HG02571 (cell line): ENCODE results near the gene ZNF691.
"Not testable (repeated sequence)": the region's sequence is repeated elsewhere in the genome, so short reads cannot be mapped to it uniquely, and the experiment has no call there.

Source experiments
- ATAC-seq: cut with Tn5 transposase; IDR thresholded peaks from one replicate; pipeline ENCODE4 v1.9.1; 2021; ENCODE audit warnings: mild to moderate bottlenecking, moderate library complexity; ENCODE audit not compliant: unreplicated experiment

ZNF691 gene, protein sequence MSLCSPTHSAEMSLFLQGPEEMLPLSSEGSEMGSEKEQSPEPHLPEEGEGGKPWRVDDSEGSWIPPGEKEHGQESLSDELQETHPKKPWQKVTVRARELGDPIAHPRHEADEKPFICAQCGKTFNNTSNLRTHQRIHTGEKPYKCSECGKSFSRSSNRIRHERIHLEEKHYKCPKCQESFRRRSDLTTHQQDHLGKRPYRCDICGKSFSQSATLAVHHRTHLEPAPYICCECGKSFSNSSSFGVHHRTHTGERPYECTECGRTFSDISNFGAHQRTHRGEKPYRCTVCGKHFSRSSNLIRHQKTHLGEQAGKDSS

DNA sequence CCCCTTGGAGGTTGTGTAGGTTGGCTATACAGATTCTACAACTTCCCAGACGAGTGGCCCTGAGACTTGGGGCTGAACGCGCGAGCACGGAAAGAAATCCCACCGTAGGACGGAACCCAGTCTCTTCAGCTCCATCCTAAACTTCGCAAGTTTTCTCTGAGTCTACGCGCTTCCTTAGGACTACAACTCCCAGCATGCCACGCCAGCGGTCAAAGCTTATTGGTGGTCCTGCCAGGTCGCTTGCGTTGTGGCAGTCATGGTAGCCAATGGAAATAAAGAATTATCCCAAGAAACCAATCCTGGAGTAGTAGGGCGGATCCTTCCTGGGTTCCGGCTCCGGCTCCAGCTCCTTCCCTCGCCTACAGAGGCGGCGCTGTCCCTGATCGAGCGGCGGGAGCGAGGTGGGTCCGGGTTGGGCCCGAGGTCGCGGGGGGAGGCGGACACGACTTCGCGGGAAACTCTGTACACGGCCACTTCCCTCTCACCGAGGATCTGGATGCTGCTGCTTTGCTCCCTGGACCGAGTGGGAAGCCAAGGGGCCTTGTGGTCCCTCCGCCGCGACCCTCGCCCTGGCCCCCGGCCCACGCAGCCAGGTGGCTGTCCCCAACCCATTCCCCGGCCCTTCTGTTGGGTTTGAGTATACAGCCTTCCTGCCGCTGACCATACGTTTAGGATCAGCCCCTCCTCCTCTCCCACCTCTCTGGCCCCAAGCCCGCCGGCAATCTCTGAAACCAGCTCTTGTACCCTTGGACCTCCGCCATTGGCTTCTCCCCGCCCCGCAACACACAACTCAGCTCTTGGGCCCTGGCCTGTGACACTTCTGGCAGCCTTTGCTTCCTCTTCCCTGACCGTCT, at the start of gene ZNF691:
TSS of gene ZNF691 (plus strand) at position 357 of the 854 bp plus-strand sequence. CDS start 3,046 bp downstream, outside the sequence.
- ATAC-seq = peak; percentile 93

DNA sequence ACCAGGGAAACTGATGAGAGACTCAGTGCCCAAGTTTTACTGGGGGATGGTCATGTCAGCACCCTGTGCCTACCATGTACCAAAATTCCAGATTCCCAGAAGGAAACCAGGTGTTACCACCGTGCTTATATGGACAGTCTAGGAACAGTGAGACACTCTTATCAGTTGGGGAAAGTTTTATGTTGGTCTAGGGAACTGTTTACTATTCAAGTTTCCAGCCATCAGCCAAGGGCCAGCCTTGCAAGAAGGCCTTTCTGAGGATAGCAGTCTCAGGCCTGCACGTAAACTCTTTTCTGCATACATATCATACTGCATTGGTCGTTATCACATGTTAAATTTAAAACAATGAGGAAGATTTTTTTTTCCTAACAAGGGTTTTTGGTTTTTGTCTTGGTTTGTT, 49.0 kb upstream of the ZNF691 start:
- no peak for ATAC-seq

DNA sequence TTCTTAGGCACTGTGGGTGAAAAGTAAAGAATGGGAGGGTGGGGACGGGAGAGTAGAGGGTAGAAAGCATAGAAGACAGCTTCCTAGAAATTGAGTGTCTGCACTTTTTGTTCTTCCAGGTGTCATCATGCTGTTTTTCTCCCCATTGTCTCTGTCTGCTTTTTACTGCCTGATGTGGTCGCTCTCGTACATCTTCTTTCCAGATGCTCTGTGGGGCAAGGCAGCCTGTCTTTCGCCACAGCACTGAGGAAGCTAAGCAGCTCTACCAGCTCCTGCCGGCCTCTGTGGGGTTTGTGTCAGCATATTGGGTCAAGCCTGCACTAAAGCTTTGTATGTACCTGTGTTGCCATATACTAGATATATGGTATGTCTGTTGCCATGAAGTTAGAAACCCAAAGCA, 48.4 kb upstream of the ZNF691 start:
- no peak for ATAC-seq

DNA sequence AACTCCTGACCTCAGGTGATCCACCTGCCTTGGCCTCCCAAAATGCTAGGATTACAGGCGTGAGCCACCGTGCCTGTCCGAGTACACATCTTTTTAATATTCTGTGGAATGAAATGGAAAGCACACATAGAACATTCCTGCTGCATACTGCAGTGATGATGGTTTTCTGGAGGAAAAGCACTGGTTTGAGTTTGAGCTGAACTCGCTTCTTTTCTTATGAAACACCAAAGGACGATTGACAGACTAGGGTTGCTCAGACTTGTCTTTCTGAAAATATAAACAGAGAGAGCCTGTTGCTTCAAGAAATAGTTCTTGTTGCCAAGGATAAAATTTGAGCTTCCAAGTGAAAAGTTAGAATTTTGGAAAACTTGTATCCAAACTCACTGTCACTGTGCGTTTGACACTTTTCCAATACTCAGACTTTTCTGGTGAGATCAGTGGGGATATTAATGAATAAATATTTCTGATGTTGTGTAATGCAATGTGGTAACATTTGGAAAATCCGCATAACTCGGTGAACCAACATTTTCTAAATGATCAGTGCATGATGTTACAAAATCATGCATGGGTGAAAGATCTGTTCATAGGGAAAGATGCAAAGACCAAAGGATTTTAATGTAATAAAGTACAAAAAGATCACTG, 44.5 kb upstream of the ZNF691 start:
- ATAC-seq = no peak

DNA sequence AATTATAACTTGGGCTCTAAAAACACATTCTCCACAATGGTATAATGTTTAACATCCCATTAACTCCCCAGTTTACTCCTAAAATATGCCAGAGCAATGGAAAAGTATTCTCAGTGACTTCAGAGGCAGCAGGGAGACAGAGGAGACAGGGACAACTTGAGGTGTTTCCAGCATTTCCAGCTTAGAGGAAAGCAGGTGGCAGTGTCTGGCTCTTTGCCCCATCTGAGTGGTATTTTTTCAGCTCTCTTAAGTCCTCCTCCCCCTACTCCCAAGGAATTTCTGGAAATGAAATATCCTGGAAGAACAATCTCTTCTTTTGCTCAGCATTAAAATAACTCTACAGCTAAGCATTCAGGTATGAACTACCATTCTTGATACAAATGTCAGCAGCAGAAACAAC, 40.2 kb upstream of the ZNF691 start:
- no peak for ATAC-seq

DNA sequence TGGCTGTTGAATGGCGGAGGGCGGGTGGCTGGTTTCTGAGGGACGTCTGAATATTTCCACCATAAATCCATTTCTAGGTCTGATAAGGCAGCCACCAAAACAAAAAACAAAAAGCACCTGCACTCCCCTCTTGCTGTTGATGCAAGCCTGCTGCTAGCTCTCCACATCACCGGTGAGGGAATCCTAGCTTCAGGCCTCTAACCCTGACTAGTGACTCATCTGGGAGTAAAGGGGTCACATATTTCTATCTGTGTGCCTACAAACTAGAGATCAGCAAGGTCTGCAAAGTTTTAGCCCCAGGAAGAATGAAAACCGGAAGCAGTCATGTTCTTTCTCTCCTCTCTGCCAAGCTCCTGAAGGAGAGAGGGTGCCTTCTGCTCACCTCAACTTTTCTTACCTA, 39.8 kb upstream of the ZNF691 start:
- ATAC-seq = no peak

DNA sequence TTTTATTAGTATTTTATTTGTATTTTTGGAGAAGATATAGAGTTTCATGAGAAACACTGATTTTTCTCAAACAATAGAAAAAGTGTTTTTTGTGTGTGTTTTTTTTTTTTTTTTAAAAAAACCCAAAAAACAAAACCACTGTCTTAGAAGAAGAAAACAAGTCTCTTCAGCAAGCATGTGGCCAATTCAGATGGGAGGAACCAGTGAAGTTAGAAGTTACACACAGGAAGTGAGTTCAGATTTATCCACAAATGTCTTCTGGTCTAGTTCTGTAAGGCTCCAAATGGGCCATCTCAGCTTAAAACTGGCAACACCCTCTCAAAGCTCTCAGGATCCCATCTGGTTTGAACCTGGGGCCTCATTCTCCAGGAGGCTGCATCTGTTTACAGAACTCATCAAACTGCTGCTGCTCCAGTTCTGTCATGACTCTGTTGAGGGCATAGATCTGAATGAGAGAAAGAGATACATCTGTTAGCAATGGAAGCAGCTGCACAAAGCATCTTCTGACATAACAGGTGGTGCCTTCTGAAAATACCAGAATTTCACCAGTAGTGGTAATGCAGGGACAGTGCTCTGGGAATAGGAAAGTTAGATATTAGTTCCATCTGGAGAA, 39.3 kb upstream of the ZNF691 start:
- ATAC-seq = no peak

DNA sequence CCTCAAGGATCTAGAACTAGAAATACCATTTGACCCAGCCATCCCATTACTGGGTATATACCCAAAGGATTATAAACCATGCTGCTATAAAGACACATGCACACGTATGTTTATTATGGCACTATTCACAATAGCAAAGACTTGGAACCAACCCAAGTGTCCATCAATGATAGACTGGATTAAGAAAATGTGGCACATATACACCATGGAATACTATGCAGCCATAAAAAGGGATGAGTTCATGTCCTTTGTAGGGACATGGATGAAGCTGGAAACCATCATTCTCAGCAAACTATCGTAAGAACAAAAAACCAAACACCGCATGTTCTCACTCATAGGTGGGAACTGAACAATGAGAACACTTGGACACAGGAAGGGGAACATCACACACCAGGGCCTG, 31.6 kb upstream of the ZNF691 start:
- not testable (repeated sequence) for ATAC-seq

DNA sequence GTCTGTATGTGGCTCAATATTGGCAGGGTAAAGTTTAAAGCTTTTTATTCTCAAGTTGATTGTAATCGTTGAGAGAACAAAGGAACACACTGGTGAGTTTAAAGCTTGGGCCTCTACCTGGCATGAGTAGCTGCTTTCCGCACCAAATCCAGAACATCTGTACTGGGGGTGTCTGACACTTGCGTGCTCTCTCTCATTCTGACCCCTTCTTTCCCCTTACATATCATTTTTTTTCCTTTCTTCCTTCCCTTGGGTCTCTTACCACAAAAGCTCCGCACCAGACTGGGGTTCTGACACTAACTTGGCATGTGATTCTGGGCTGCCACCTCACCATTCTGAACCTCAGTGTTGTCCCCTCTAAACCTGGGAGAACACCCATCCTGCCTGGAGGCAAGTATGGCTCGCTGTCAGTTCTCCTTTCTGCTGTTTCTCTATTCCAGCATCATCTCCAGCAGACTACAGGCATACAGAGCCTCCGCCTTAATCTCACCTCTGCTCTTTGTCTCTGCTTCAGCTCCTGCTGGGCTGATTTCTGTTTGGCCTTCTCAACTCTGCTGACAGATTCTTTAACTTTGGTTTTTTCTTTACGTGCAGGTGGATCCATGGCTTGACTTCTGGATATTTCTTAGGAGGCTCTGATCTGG, 30.4 kb upstream of the ZNF691 start:
- ATAC-seq = no peak

DNA sequence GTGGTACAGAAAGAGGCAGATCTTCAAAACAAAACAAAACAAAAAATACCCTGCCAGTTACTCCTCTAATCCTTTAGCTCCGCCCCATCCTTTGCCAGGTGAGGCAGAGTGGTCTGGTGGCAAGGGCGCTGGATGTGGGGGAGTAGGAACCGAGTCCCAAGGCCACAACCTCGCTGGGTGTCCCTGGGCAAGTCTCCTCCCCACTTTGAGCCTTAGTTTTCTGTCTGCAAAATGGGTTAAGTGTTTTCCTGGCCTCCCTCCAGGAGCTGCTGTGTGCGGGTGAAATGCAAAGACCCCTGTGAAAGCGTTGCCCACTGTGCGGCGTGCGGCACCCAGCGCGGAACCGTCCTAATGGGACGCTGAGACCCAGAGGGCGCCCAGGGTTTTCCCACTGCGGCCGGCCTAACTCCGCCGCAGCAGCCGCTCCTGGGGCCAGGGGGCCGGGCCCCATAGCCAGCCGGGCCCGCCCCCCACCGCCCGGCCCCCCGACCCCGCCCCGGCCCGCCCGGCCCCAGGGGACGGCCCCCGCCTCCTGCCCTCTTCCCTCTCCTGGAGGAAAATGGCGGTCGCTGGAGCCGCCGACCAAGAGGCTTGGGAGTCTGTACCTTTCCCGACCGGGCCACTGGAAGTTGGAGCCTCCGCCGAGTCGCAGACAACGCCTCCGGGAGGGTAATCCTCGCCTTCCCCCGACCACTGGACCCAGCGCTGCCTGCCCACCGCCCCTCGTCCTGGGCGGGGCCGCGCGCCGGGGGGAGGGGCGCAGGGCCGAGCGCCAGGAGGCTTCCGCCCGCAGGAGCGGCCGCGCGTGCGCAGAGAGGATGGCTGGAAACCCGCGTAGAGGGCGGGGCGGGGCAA, 29.6 kb upstream of the ZNF691 start, which contains the start of the genes ERMAP and SVBP:
TSS of gene ERMAP (plus strand) at position 538 of the 855 bp plus-strand sequence. CDS start 13,327 bp downstream, outside the sequence.
TSS of gene SVBP (minus strand) at position 813 of the 855 bp plus-strand sequence. CDS start 853 bp downstream, outside the sequence.
- ATAC-seq = peak; percentile 80

DNA sequence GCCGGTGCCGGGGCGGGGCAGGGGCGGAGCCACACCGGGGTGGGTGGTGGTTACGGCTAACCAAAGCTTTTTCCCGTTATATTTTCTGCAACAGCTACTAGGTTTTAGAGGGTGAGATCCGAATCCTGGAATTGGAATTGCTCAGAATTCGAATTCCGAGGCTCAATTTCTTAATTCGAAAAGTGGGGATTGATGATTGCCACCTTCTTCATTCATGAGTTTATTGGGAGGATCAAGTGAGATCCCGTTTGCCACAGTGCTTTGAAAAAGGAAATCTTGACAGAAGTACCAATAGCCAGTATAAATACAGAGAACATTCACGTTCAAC, 29.0 kb upstream of the ZNF691 start:
- ATAC-seq = no peak

DNA sequence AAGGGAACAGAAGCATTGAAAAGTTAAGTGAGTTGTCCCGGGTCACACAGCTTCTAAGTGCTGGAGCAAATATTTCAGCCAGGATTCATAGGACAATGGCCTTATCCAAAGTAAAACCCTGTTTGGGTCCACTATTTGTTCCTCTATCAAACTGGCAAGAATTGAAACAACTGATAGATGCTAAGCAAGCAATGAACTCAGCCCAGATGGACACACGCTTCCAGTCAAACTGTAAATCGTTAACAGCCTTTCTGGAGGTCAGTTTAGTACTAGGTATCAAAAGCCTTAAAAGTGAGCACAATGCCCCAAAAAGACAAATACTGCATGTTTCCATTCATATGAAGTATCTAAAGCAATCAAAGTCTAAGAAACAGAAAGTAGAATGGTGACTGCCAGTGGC, 28.4 kb upstream of the ZNF691 start:
- ATAC-seq = no peak

DNA sequence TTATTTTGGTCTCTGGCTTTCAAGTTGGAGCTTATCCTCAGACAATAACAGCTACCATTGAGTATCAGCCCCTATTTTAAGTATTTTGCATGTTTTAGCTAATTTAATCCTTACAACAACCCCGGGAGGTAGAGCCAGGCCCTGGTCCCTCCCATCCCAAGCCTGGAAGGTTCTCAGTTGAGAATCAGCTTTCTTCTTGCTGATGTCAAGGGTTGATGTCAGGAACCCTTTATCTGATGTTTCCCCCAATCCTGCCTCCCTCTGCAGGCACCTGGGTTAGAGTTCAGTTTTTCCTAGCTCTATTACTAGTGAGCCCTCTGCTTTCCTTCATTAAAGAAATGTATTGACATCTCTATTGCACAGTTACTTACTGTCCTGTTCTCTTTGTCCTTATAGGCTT, 25.6 kb upstream of the ZNF691 start:
- no peak for ATAC-seq

DNA sequence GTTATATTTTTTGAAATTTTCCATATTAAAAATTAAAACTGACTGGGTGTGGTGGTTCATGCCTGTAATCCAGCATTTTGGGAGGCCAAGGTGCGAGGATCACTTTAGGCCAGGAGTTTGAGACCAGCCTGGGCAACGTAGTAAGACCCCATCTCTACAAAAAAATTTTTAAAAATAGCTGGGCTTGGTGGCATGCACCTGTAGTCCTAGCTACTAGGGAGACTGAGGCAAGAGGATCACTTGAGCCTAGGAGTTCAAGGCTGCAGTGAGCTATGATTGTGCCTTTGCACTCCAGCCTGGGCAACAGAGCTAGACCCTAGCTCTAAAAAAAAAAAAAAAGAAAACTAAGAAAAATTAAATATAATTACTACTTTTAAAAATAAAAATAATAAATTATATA, 24.7 kb upstream of the ZNF691 start:
- no peak for ATAC-seq

DNA sequence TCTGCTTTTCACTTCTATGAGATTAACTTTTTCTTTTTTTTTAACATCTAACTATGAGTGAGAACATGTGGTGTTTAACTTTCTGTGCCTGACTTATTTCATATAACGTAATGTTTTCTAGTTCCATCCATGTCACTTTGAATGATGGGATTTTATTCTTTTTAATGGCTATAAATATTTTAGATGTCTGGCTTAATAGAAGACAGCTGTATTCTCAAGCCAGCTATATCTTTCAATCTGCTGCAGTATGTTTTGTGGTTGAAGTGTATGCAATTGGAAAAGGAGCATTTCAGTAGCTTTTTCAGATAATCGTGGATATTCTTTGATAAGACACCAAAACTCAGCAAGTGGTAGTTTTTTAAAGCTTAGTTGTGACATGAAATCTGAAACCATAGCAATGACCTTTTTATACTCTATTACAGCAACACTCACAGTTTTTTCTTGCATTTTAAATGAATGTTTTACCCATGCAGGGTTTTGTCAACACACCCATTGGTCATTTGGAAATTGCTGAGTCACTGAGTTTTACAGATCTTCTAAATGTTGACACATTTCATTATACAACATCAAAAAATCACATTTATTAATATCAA, 23.5 kb upstream of the ZNF691 start:
- ATAC-seq = no peak

DNA sequence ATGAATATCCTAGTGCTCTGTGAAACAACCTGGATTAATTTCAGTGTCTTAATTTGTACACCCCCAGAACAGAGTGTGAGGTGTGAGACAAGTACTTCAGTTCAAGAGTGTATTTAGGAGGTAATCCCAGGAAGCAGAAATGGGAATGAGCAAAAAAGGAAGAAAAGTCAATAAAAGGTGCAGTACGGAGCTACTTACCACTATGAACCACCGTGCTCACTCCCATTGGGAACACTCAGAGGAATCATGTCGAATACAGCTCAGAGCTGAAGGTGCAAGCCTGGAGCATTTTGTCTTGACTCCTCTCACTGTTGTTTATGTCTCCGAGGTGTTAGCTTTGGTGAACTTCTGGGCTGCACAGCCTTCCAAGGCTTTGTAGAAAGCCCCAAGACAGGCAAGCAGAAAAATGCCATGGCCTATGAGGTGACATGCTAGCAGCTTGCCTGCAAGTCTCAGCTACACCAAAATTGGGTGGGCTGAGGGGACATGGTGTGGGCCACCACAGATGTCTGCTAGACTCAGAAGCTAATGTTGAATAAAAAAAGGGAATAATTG, 21.9 kb upstream of the ZNF691 start:
- no peak for ATAC-seq

DNA sequence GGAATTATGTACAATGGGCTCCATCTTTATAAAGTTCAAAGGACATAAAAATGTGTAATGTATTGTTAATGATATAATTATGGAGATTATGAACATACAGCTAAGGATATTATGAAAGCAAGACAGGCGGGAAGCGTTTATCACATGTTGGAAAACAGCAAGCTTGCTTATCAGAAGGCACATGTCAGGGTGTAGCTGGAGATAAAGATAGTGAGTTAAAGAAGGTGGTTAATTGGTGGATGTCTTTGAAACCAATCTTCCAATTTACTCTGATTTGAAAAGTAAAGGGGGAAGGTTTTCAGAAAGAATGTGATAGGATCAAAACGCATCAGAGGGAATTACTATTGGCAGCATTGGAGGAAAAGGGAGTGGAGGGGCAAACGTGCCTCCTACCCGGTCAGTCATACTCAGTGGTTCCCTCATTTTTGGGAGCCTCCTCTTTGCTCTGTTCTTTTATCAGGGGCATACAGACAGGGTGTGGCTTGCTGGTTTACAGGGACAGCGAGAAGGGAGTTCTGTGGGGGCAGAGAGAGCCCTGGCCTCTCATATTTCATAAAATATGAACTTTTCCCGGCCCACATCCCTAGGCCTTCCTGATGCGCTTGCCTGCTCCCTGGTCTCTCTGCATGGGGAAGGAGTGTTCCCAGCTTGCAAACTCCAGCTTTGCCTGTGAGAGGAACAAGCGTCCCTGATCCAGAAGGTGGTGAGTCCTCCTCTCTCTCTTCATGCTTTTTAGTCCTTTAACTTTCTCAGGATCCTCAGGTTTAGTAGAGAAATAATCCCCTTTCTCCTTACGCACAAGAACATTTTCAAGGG, 21.2 kb upstream of the ZNF691 start:
- no peak for ATAC-seq

DNA sequence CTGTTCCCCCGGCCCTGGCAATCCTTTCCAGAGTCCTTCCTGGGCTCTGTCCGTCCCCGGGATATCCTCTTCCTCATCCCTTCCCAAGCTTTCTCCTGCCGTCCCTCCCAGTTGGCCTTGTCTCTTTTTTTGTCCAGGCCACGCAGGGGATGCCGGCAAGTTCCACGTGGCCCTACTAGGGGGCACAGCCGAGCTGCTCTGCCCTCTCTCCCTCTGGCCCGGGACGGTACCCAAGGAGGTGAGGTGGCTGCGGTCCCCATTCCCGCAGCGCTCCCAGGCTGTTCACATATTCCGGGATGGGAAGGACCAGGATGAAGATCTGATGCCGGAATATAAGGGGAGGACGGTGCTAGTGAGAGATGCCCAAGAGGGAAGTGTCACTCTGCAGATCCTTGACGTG, 15.8 kb upstream of the ZNF691 start:
- no peak for ATAC-seq
